IMR-90 (cell line): ENCODE results near the gene MPZL1. TPM values are rescaled to one million over a fixed set of nuclear protein-coding genes. Genes with fewer than 3 reads are reported as not detected.

ENCODE experiments used
- ATAC-seq: fragments of 200-7000 bp; cut with Tn5 transposase; 2 replicates; pipeline ENCODE4 v1.9.1; 2020; ENCODE audit warnings: low read depth, mild to moderate bottlenecking, moderate library complexity
- BruUV-seq: library from RNA; stranded (reverse); fragments of 400-500 nt; replicated peaks from 2 replicates; lab custom pipeline; 2021; lab: Mats Ljungman, UMichigan
- CTCF ChIA-PET: fragments of 300-600 bp; formaldehyde crosslinking; extraction: SDS; loops from one replicate; lab custom pipeline; 2021; ENCODE audit warnings: antibody characterized with exemption; lab: Yijun Ruan, JAX
- POLR2A ChIA-PET: fragments of 300-600 bp; sonication (Branson Sonifier 250); formaldehyde crosslinking; loops from one replicate; lab custom pipeline; 2022; ENCODE audit warnings: antibody characterized with exemption; ENCODE audit not compliant: unreplicated experiment; lab: Charles Lee
- DNase-seq: peaks from one replicate; pipeline ENCODE4 v3.0.0; 2013
- H2AFZ ChIP-seq: replicated peaks from 2 replicates; pipeline ENCODE3; 2013; ENCODE audit warnings: low read length, mild to moderate bottlenecking; ENCODE audit not compliant: poor library complexity
- H2AK5ac ChIP-seq: 2 replicates; pipeline ENCODE4 v1.6.1; 2013; ENCODE audit warnings: low read depth, low read length, inconsistent platforms
- H2AK9ac ChIP-seq: replicated peaks from 2 replicates; pipeline ENCODE3; 2013; ENCODE audit warnings: mild to moderate bottlenecking, low read depth, low read length, moderate library complexity; ENCODE audit not compliant: poor library complexity
- H2BK120ac ChIP-seq: 2 replicates; pipeline ENCODE4 v1.6.1; 2013; ENCODE audit warnings: low read depth, low read length, inconsistent platforms
- H2BK15ac ChIP-seq: 3 replicates; pipeline ENCODE4 v1.6.1; 2013; ENCODE audit warnings: low read depth, low read length, inconsistent platforms
- H2BK20ac ChIP-seq: 2 replicates; pipeline ENCODE4 v1.6.1; 2013; ENCODE audit warnings: low read depth, mild to moderate bottlenecking, inconsistent platforms, low read length, moderate library complexity
- H2BK5ac ChIP-seq: 2 replicates; pipeline ENCODE4 v1.6.1; 2013; ENCODE audit warnings: mild to moderate bottlenecking, low read depth, low read length, inconsistent platforms; ENCODE audit not compliant: poor library complexity, severe bottlenecking
- H3K14ac ChIP-seq: replicated peaks from 2 replicates; pipeline ENCODE4 v1.6.1; 2013; ENCODE audit warnings: low read depth, low read length, inconsistent platforms
- H3K18ac ChIP-seq: 2 replicates; pipeline ENCODE4 v1.6.1; 2013; ENCODE audit warnings: low read depth, low read length, control low read depth
- H3K23ac ChIP-seq: 2 replicates; pipeline ENCODE4 v1.6.1; 2013; ENCODE audit warnings: low read depth, low read length, inconsistent platforms
- H3K27ac ChIP-seq: 2 replicates; pipeline ENCODE4 v1.5.1; 2013; ENCODE audit warnings: mild to moderate bottlenecking, control low read depth, low read length; ENCODE audit not compliant: insufficient read depth
- H3K27me3 ChIP-seq: 2 replicates; pipeline ENCODE4 v1.6.1; 2013; ENCODE audit warnings: low read length; ENCODE audit not compliant: control insufficient read depth, insufficient read depth
- H3K36me3 ChIP-seq: 2 replicates; pipeline ENCODE4 v1.6.1; 2013; ENCODE audit warnings: low read length, mixed read lengths; ENCODE audit not compliant: control insufficient read depth, insufficient read depth
- H3K4ac ChIP-seq: 2 replicates; pipeline ENCODE4 v1.6.1; 2013; ENCODE audit warnings: low read depth, low read length, inconsistent platforms
- H3K4me1 ChIP-seq: 2 replicates; pipeline ENCODE4 v1.6.1; 2013; ENCODE audit warnings: low read length, mixed read lengths; ENCODE audit not compliant: control insufficient read depth, insufficient read depth
- H3K4me2 ChIP-seq: 2 replicates; pipeline ENCODE4 v1.6.1; 2013; ENCODE audit warnings: low read depth, mild to moderate bottlenecking, control low read depth, low read length, moderate library complexity
- H3K4me3 ChIP-seq: 2 replicates; pipeline ENCODE4 v1.5.1; 2013; ENCODE audit warnings: low read depth, mild to moderate bottlenecking, control low read depth, low read length, moderate library complexity; ENCODE audit not compliant: insufficient read depth
- H3K56ac ChIP-seq: 2 replicates; pipeline ENCODE4 v1.6.1; 2013; ENCODE audit warnings: low read length, inconsistent platforms; ENCODE audit not compliant: insufficient read depth; ENCODE audit errors: extremely low read depth
- H3K79me1 ChIP-seq, 2 experiments: 2 replicates each; pipeline ENCODE4 v1.6.1; 2013; ENCODE audit warnings: low read length in 2 of 2, inconsistent platforms in 1 of 2, low read depth in 1 of 2
- H3K9ac ChIP-seq: 2 replicates; pipeline ENCODE4 v1.6.1; 2013; ENCODE audit warnings: low read depth, low read length, control low read depth
- H3K9me1 ChIP-seq: 2 replicates; pipeline ENCODE4 v1.6.1; 2013; ENCODE audit warnings: low read length, inconsistent platforms; ENCODE audit not compliant: insufficient read depth
- H3K9me3 ChIP-seq: 2 replicates; pipeline ENCODE4 v1.6.1; 2013; ENCODE audit warnings: low read length; ENCODE audit not compliant: control insufficient read depth, insufficient read depth
- H4K20me1 ChIP-seq: 2 replicates; pipeline ENCODE4 v1.6.1; 2013; ENCODE audit warnings: low read length, inconsistent platforms; ENCODE audit not compliant: insufficient read depth
- H4K5ac ChIP-seq: 2 replicates; pipeline ENCODE4 v1.6.1; 2013; ENCODE audit warnings: mild to moderate bottlenecking, low read depth, low read length, control low read depth
- H4K8ac ChIP-seq, 2 experiments: 2 replicates each; pipeline ENCODE4 v1.6.1; 2013; ENCODE audit warnings: low read depth in 2 of 2, low read length in 2 of 2, control low read depth in 1 of 2, inconsistent platforms in 1 of 2
- H4K91ac ChIP-seq: 2 replicates; pipeline ENCODE4 v1.6.1; 2013; ENCODE audit warnings: low read depth, low read length, inconsistent platforms; ENCODE audit not compliant: insufficient read depth
- BHLHE40 ChIP-seq: fragments of 150-350 bp; IDR thresholded peaks from 2 replicates; pipeline ENCODE4 v1.6.1; 2016; ENCODE audit warnings: mild to moderate bottlenecking, low read depth, low read length
- CEBPB ChIP-seq: IDR thresholded peaks from 2 replicates; pipeline ENCODE4 v1.6.1; 2012; ENCODE audit warnings: low read depth, low read length, improper control_type of control experiment
- CHD1 ChIP-seq: IDR thresholded peaks from 2 replicates; pipeline ENCODE4 v1.6.1; 2012; ENCODE audit warnings: low read depth, low read length, improper control_type of control experiment
- FOS ChIP-seq: fragments of 150-350 bp; IDR thresholded peaks from 2 replicates; pipeline ENCODE4 v1.6.1; 2016; ENCODE audit warnings: low read depth, low read length
- MAFK ChIP-seq: IDR thresholded peaks from 2 replicates; pipeline ENCODE4 v1.6.1; 2012; ENCODE audit warnings: low read depth, low read length, improper control_type of control experiment
- MAZ ChIP-seq: IDR thresholded peaks from 2 replicates; pipeline ENCODE4 v1.6.1; 2012; ENCODE audit warnings: low read depth, mild to moderate bottlenecking, low read length, improper control_type of control experiment, moderate library complexity, borderline replicate concordance
- MXI1 ChIP-seq: IDR thresholded peaks from 2 replicates; pipeline ENCODE4 v1.6.1; 2012; ENCODE audit warnings: low read depth, mild to moderate bottlenecking, low read length, moderate library complexity, borderline replicate concordance
- NFE2L2 ChIP-seq: fragments of 150-350 bp; IDR thresholded peaks from 2 replicates; pipeline ENCODE4 v1.6.1; 2016; ENCODE audit warnings: low read depth, mild to moderate bottlenecking, low read length
- POLR2A ChIP-seq: IDR thresholded peaks from 2 replicates; pipeline ENCODE4 v1.6.1; 2012; ENCODE audit warnings: mild to moderate bottlenecking, low read depth, low read length
- RAD21 ChIP-seq: IDR thresholded peaks from 2 replicates; pipeline ENCODE4 v1.6.1; 2012; ENCODE audit warnings: low read length, improper control_type of control experiment
- RCOR1 ChIP-seq: IDR thresholded peaks from 2 replicates; pipeline ENCODE4 v1.6.1; 2012; ENCODE audit warnings: mild to moderate bottlenecking, low read length, improper control_type of control experiment; ENCODE audit not compliant: insufficient replicate concordance
- RFX5 ChIP-seq: IDR thresholded peaks from 2 replicates; pipeline ENCODE4 v1.8.0; 2012; ENCODE audit warnings: low read depth, mild to moderate bottlenecking, low read length, moderate library complexity
- SMC3 ChIP-seq: fragments of 150-350 bp; IDR thresholded peaks from 2 replicates; pipeline ENCODE4 v1.6.1; 2016; ENCODE audit warnings: low read depth, mild to moderate bottlenecking, antibody characterized with exemption, low read length, moderate library complexity
- WGBS, 2 experiments: methylation state at CpG; one replicate each; pipeline versions ENCODE4 v1.1.5 to v1.1.7; 2013; ENCODE audit warnings: missing lambda C conversion rate in 2 of 2; ENCODE audit not compliant: insufficient read length in 1 of 2; ENCODE audit errors: extremely low coverage in 2 of 2; 5-methylcytosine and 5-hydroxymethylcytosine counted together
- dilution Hi-C: fragments of 300-500 bp; cut with HindIII; formaldehyde crosslinking; loops from one replicate; pipeline ENCODE4 v1.14.3; 2018; ENCODE audit warnings: low sequenced_read_pairs; ENCODE audit not compliant: unreplicated experiment
- in situ Hi-C: fragments of 300-500 bp; cut with MboI; formaldehyde crosslinking; loops from 3 replicates; pipeline ENCODE4 v1.14.3; 2019; ENCODE audit warnings: low sequenced_read_pairs, inconsistent platforms, mixed read lengths
- intact Hi-C: fragments of 100-400 bp; cut with micrococcal nuclease; formaldehyde crosslinking; loops from 2 replicates; pipeline ENCODE4 v1.10.0; 2022
- polyA plus RNA-seq, 3 experiments: library from polyadenylated mRNA; depleted of rRNA; stranded (reverse); fragments of >200 nt; gene quantifications; 2 replicates each; pipeline ENCODE4 v1.2.3, GENCODE V29; 2012; ENCODE audit warnings: low replicate concordance in 1 of 3
- total RNA-seq: library from RNA; depleted of rRNA; stranded (reverse); fragments of >200 nt; gene quantifications from 2 replicates; pipeline ENCODE4 v1.2.3, GENCODE V29; 2012
- TF ChIP-seq, protein P1 (sequence below): conservative IDR thresholded peaks from 2 replicates; pipeline ENCODE4 v1.5.1; 2012; ENCODE audit warnings: mild to moderate bottlenecking, low read depth, low read length, improper control_type of control experiment
- TF ChIP-seq, protein P2 (sequence below): fragments of 150-350 bp; IDR thresholded peaks from 2 replicates; pipeline ENCODE4 v1.6.1; 2016; ENCODE audit warnings: low read depth, mild to moderate bottlenecking, low read length, moderate library complexity, borderline replicate concordance
- TF ChIP-seq, protein P3 (sequence below): fragments of 150-350 bp; IDR thresholded peaks from 2 replicates; pipeline ENCODE4 v1.6.1; 2017; ENCODE audit warnings: mild to moderate bottlenecking, antibody characterized with exemption, low read length, low read depth

MPZL1 gene
- total and polyA plus RNA-seq, 2 of the 4 experiments (the other 2 are of a cell fraction): 55.3 to 87.3 TPM

DNA sequence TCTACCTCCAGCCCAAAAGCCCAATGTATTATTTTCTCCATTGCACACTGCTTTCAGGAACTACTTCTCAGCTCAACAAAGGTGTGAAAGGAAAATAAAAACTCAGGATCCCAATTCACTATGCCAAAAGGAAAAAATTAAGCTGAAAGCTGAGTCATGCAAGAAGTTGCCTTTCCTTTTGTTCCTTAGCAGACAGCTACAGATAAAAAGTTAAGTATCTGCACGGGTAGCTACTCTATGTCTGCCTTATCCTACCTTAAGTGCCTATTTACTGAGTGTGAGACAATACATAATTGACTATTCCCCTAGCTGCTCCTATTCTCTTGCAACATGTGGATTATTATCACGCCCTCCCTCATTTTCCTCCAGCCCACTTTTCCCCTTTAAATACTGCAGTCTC, 108.1 kb downstream of the MPZL1 start:
- intact Hi-C loops (no loop called here), dilution Hi-C loops (no loop called here), in situ Hi-C loops (no loop called here)
- peak overlapping the region; percentile 55; the same call in 1 of the 2 replicates for H3K18ac ChIP-seq
- peaks cover 4% of the 10 kb centered on the region; the same call in 1 of the 2 replicates for H3K9me1 ChIP-seq
- H2AK9ac ChIP-seq: no peak overlapping the region
- H2BK5ac ChIP-seq: no peak overlapping the region
- H4K5ac ChIP-seq: no peak overlapping the region
- no peak overlapping the region for H2AFZ ChIP-seq
- no peak overlapping the region for H2AK5ac ChIP-seq
- POLR2A ChIA-PET: interaction anchor here (0.8 kb wide), 1 partner anchor 9 kb away, joined by 3 read pairs; no protein-coding TSS in a partner anchor
- WGBS, 2 experiments: no CpG with 5 or more reads among the region's 2 CpGs
- H3K27me3 ChIP-seq: no peaks in the 10 kb centered on the region
- no peak overlapping the region for H3K14ac ChIP-seq
- H3K79me1 ChIP-seq: no peaks in the 10 kb centered on the region
- BruUV-seq: no TSS peak
- H2BK20ac ChIP-seq: no peak overlapping the region
- H4K8ac ChIP-seq: no peak overlapping the region
- H2BK15ac ChIP-seq: no peak overlapping the region
- H3K36me3 ChIP-seq: no peaks in the 10 kb centered on the region
- H4K91ac ChIP-seq: no peak overlapping the region
- no peak overlapping the region for H3K27ac ChIP-seq
- no peak overlapping the region; the same call in 1 of the 2 replicates for H3K23ac ChIP-seq
- H3K4ac ChIP-seq: no peak overlapping the region
- H3K4me1 ChIP-seq: peaks cover 2% of the 10 kb centered on the region; the same call in 1 of the 2 replicates
- no peak overlapping the region for H2BK120ac ChIP-seq
- ATAC-seq (no peak), DNase-seq (no peak)
- H3K9me3 ChIP-seq: no peaks in the 10 kb centered on the region
- no peak overlapping the region for H3K4me3 ChIP-seq
- TF ChIP-seq POLR2A (no peak), MXI1 (no peak), CEBPB (no peak), RCOR1 (no peak), RAD21 (no peak), MAZ (no peak), FOS (no peak), RFX5 (no peak), SMC3 (no peak), BHLHE40 (no peak), CHD1 (no peak), NFE2L2 (no peak), MAFK (no peak)
- TF ChIP-seq, protein P1, sequence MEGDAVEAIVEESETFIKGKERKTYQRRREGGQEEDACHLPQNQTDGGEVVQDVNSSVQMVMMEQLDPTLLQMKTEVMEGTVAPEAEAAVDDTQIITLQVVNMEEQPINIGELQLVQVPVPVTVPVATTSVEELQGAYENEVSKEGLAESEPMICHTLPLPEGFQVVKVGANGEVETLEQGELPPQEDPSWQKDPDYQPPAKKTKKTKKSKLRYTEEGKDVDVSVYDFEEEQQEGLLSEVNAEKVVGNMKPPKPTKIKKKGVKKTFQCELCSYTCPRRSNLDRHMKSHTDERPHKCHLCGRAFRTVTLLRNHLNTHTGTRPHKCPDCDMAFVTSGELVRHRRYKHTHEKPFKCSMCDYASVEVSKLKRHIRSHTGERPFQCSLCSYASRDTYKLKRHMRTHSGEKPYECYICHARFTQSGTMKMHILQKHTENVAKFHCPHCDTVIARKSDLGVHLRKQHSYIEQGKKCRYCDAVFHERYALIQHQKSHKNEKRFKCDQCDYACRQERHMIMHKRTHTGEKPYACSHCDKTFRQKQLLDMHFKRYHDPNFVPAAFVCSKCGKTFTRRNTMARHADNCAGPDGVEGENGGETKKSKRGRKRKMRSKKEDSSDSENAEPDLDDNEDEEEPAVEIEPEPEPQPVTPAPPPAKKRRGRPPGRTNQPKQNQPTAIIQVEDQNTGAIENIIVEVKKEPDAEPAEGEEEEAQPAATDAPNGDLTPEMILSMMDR: no peak
- TF ChIP-seq, protein P2, sequence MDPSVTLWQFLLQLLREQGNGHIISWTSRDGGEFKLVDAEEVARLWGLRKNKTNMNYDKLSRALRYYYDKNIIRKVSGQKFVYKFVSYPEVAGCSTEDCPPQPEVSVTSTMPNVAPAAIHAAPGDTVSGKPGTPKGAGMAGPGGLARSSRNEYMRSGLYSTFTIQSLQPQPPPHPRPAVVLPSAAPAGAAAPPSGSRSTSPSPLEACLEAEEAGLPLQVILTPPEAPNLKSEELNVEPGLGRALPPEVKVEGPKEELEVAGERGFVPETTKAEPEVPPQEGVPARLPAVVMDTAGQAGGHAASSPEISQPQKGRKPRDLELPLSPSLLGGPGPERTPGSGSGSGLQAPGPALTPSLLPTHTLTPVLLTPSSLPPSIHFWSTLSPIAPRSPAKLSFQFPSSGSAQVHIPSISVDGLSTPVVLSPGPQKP: no peak
- TF ChIP-seq, protein P3, sequence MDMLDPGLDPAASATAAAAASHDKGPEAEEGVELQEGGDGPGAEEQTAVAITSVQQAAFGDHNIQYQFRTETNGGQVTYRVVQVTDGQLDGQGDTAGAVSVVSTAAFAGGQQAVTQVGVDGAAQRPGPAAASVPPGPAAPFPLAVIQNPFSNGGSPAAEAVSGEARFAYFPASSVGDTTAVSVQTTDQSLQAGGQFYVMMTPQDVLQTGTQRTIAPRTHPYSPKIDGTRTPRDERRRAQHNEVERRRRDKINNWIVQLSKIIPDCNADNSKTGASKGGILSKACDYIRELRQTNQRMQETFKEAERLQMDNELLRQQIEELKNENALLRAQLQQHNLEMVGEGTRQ: no peak
- H4K20me1 ChIP-seq: no peaks in the 10 kb centered on the region
- H3K4me2 ChIP-seq: no peak overlapping the region
- no peak overlapping the region for H3K56ac ChIP-seq
- CTCF ChIA-PET: interaction anchor here (0.6 to 1.0 kb wide), 2 partner anchors 10 to 27 kb away, joined by 3 read pairs; no protein-coding TSS in a partner anchor
- no peak overlapping the region for H3K9ac ChIP-seq
